OCI-LY7 (cell line): ENCODE data around the gene COL15A1. TPM values are rescaled to one million over a fixed set of nuclear protein-coding genes. Genes with fewer than 3 reads are reported as not detected.

ENCODE experiments used
- BruUV-seq: library from RNA; stranded (reverse); fragments of 400-500 nt; replicated peaks from 2 replicates; lab custom pipeline; 2021; lab: Mats Ljungman, UMichigan
- CTCF ChIA-PET: fragments of 300-600 bp; sonication (Branson Sonifier 250); formaldehyde crosslinking; loops from one replicate; lab custom pipeline; 2022; ENCODE audit warnings: antibody characterized with exemption; ENCODE audit not compliant: unreplicated experiment; lab: Charles Lee
- POLR2A ChIA-PET: fragments of 300-600 bp; sonication (Branson Sonifier 250); formaldehyde crosslinking; loops from one replicate; lab custom pipeline; 2022; ENCODE audit warnings: antibody characterized with exemption; lab: Charles Lee
- DNase-seq: peaks from one replicate; pipeline ENCODE4 v3.0.0-alpha.2; 2015; ENCODE audit warnings: low spot score
- H2AFZ ChIP-seq: fragments of 200-600 bp; sonication (generic), shearing (Covaris generic); 2 replicates; pipeline ENCODE4 v1.6.1; 2014; ENCODE audit warnings: mild to moderate bottlenecking, antibody characterized with exemption, low read length, moderate library complexity
- H3K27ac ChIP-seq: fragments of 200-600 bp; sonication (generic); 2 replicates; pipeline ENCODE4 v1.5.1; 2014; ENCODE audit warnings: mixed run types, low read depth, mild to moderate bottlenecking, moderate library complexity, low read length, inconsistent platforms; ENCODE audit not compliant: poor library complexity, severe bottlenecking
- H3K36me3 ChIP-seq: fragments of 200-600 bp; sonication (generic); 2 replicates; pipeline ENCODE4 v1.6.1; 2014; ENCODE audit warnings: mild to moderate bottlenecking, antibody characterized with exemption, low read length, moderate library complexity, mixed read lengths; ENCODE audit not compliant: insufficient read depth
- H3K4me1 ChIP-seq: fragments of 200-600 bp; sonication (generic); 2 replicates; pipeline ENCODE4 v1.5.1; 2014; ENCODE audit warnings: mild to moderate bottlenecking, low read length; ENCODE audit not compliant: insufficient read depth, poor library complexity, severe bottlenecking
- H3K4me2 ChIP-seq: fragments of 200-600 bp; sonication (generic); 2 replicates; pipeline ENCODE4 v1.6.1; 2014; ENCODE audit warnings: mild to moderate bottlenecking, low read length
- H3K4me3 ChIP-seq: fragments of 200-600 bp; sonication (generic); 2 replicates; pipeline ENCODE4 v1.5.1; 2014; ENCODE audit warnings: mild to moderate bottlenecking, low read depth, low read length; ENCODE audit not compliant: poor library complexity, severe bottlenecking
- H3K79me2 ChIP-seq: fragments of 200-600 bp; sonication (generic); 2 replicates; pipeline ENCODE4 v1.6.1; 2016; ENCODE audit warnings: low read depth, mild to moderate bottlenecking, low read length, moderate library complexity, mixed read lengths; ENCODE audit not compliant: insufficient read depth
- H3K9me2 ChIP-seq: fragments of 200-600 bp; sonication (generic); 2 replicates; pipeline ENCODE4 v1.6.1; 2016; ENCODE audit warnings: mild to moderate bottlenecking, low read length, mixed read lengths; ENCODE audit not compliant: insufficient read depth
- H3K9me3 ChIP-seq: fragments of 200-600 bp; sonication (generic); 2 replicates; pipeline ENCODE4 v1.6.1; 2014; ENCODE audit warnings: mild to moderate bottlenecking, mixed run types, low read length, mixed read lengths
- H4K20me1 ChIP-seq: fragments of 200-600 bp; sonication (generic); 2 replicates; pipeline ENCODE4 v1.6.1; 2014; ENCODE audit warnings: mild to moderate bottlenecking, antibody characterized with exemption, low read length, moderate library complexity, mixed read lengths; ENCODE audit not compliant: insufficient read depth
- CTCF ChIP-seq: fragments of 200-600 bp; sonication (generic); conservative IDR thresholded peaks from 2 replicates; pipeline ENCODE4 v1.5.1; 2014; ENCODE audit warnings: mild to moderate bottlenecking, antibody characterized with exemption, low read length, moderate library complexity, mixed read lengths
- EZH2phosphoT487 ChIP-seq: fragments of 200-600 bp; sonication (generic); IDR thresholded peaks from 2 replicates; pipeline ENCODE4 v1.6.1; 2018; ENCODE audit warnings: low read depth, borderline replicate concordance, mild to moderate bottlenecking, mixed run types, antibody characterized with exemption, low read length, moderate library complexity, mixed read lengths
- intact Hi-C: fragments of 100-400 bp; cut with micrococcal nuclease; formaldehyde crosslinking; loops from one replicate; pipeline ENCODE4 v1.10.0; 2022; ENCODE audit not compliant: unreplicated experiment
- total RNA-seq, 2 experiments: library from RNA; depleted of rRNA in 1 of 2; stranded (reverse); fragments of >200 nt in 1 of 2; shearing (Covaris generic) in 1 of 2; gene quantifications; 2 replicates each; pipeline ENCODE4 v1.2.3, GENCODE V29; 2014 to 2022

The COL15A1 gene
- total RNA-seq, 2 experiments from 2014 or later = not detected

DNA sequence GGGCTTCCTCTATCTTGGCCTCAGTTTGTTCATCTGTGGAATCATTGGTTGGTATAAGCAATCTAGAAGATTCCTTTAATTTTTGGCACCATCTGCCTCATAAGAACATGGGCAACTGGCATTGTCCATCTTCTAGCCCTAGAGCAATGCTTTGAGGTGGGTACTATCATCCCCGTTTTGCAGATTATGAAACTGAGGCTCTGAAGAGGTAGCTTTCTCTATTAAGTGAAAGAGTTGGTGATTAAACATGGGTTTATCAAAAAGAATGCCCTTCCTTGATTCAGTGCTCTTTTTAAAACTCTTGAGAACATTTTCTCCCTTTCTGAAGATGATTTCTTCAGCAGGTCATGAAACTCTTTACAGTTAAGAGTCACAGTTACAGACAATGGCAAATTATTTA lies 118.8 kb downstream of the COL15A1 start:
- H3K9me2 ChIP-seq = no peaks in the 10 kb centered on the region
- H3K36me3 ChIP-seq = no peaks in the 10 kb centered on the region
- H3K9me3 ChIP-seq = no peaks in the 10 kb centered on the region
- DNase-seq = no peak
- H3K4me3 ChIP-seq = no peak overlapping the region
- ChIA-PET POLR2A (no interaction called here), CTCF (no interaction called here)
- H4K20me1 ChIP-seq = no peaks in the 10 kb centered on the region
- TF ChIP-seq EZH2phosphoT487 (no peak), CTCF (no peak)
- intact Hi-C loops = no loop called here
- BruUV-seq = no TSS peak
- no peak overlapping the region for H2AFZ ChIP-seq
- no peak overlapping the region for H3K4me2 ChIP-seq
- no peak overlapping the region for H3K27ac ChIP-seq
- H3K79me2 ChIP-seq = no peaks in the 10 kb centered on the region
- peaks cover 25% of the 10 kb centered on the region for H3K4me1 ChIP-seq

DNA sequence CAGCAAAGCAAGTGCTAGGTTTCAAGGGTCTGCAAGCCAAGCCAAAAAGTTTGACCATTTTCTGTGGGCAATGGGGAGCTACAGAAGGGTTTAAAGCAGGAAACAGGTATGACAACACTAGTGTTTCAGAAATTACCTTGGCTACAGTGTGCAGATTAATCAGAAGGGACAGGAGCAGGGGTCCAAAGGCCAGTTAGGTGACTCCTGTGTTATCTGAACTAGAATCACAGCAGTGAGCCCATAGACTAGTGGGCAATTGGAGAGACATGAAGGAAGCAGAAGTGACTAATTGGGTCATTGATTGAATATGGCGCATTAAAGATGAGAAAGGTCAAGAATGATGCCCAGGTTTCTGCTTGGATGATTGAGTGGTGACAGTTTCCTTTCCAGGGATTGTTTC lies 119.8 kb downstream of the COL15A1 start:
- no peak for DNase-seq
- Histone ChIP-seq H3K4me3 (no peak overlapping the region), H3K9me3 (no peaks in the 10 kb centered on the region), H3K27ac (no peak overlapping the region), H4K20me1 (no peaks in the 10 kb centered on the region), H3K4me1 (peaks cover 15% of the 10 kb centered on the region), H2AFZ (no peak overlapping the region), H3K36me3 (no peaks in the 10 kb centered on the region), H3K4me2 (no peak overlapping the region), H3K9me2 (no peaks in the 10 kb centered on the region), H3K79me2 (no peaks in the 10 kb centered on the region)
- no TSS peak for BruUV-seq
- ChIA-PET CTCF (no interaction called here), POLR2A (no interaction called here)
- TF ChIP-seq CTCF = no peak
- TF ChIP-seq EZH2phosphoT487 = no peak
- intact Hi-C loops = no loop called here

DNA sequence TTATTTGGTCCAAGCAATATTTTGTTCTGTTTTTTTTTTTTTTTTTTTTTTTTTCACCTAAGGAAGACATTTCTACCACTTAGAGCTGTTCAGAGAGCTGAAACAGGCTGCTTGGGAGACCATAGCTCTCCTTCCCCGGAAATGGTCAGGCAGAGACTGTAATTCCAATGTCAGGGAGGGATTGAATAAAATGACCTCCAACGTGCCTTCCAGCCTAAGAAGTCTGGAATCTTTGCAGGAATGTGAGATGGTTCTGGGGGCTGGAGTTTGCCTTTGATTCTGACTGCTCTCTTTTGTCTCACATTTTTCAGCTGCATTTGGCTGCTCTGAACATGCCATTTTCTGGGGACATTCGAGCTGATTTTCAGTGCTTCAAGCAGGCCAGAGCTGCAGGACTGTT lies 122.9 kb downstream of the COL15A1 start:
- Histone ChIP-seq H3K79me2 (no peaks in the 10 kb centered on the region), H3K4me1 (peaks cover 7% of the 10 kb centered on the region), H4K20me1 (no peaks in the 10 kb centered on the region), H3K9me2 (no peaks in the 10 kb centered on the region), H3K4me2 (no peak overlapping the region), H3K9me3 (no peaks in the 10 kb centered on the region), H3K27ac (no peak overlapping the region), H3K4me3 (no peak overlapping the region), H3K36me3 (no peaks in the 10 kb centered on the region), H2AFZ (no peak overlapping the region)
- no TSS peak for BruUV-seq
- no peak for DNase-seq
- no peak for TF ChIP-seq CTCF
- no peak for TF ChIP-seq EZH2phosphoT487
- ChIA-PET CTCF (no interaction called here), POLR2A (interaction anchor here (0.6 to 1.0 kb wide), 2 partner anchors 17 to 120 kb away, joined by 3 to 4 read pairs; no protein-coding TSS in a partner anchor)
- intact Hi-C loops = loop anchor here (5.0 kb wide), 1 partner anchor 64 kb away; no protein-coding TSS in a partner anchor
